IMR-90 (cell line): ENCODE data around the gene SFSWAP. TPM values are rescaled to one million over a fixed set of nuclear protein-coding genes. Genes with fewer than 3 reads are reported as not detected.

ENCODE experiments used
- ATAC-seq: fragments of 200-7000 bp; cut with Tn5 transposase; 2 replicates; pipeline ENCODE4 v1.9.1; 2020; ENCODE audit warnings: low read depth, mild to moderate bottlenecking, moderate library complexity
- BruUV-seq: library from RNA; stranded (reverse); fragments of 400-500 nt; replicated peaks from 2 replicates; lab custom pipeline; 2021; lab: Mats Ljungman, UMichigan
- CTCF ChIA-PET: fragments of 300-600 bp; formaldehyde crosslinking; extraction: SDS; loops from one replicate; lab custom pipeline; 2021; ENCODE audit warnings: antibody characterized with exemption; lab: Yijun Ruan, JAX
- POLR2A ChIA-PET: fragments of 300-600 bp; sonication (Branson Sonifier 250); formaldehyde crosslinking; loops from one replicate; lab custom pipeline; 2022; ENCODE audit warnings: antibody characterized with exemption; ENCODE audit not compliant: unreplicated experiment; lab: Charles Lee
- DNase-seq: peaks from one replicate; pipeline ENCODE4 v3.0.0; 2013
- H2AFZ ChIP-seq: replicated peaks from 2 replicates; pipeline ENCODE3; 2013; ENCODE audit warnings: low read length, mild to moderate bottlenecking; ENCODE audit not compliant: poor library complexity
- H2AK5ac ChIP-seq: 2 replicates; pipeline ENCODE4 v1.6.1; 2013; ENCODE audit warnings: low read depth, low read length, inconsistent platforms
- H2AK9ac ChIP-seq: replicated peaks from 2 replicates; pipeline ENCODE3; 2013; ENCODE audit warnings: mild to moderate bottlenecking, low read depth, low read length, moderate library complexity; ENCODE audit not compliant: poor library complexity
- H2BK120ac ChIP-seq: 2 replicates; pipeline ENCODE4 v1.6.1; 2013; ENCODE audit warnings: low read depth, low read length, inconsistent platforms
- H2BK15ac ChIP-seq: 3 replicates; pipeline ENCODE4 v1.6.1; 2013; ENCODE audit warnings: low read depth, low read length, inconsistent platforms
- H2BK20ac ChIP-seq: 2 replicates; pipeline ENCODE4 v1.6.1; 2013; ENCODE audit warnings: low read depth, mild to moderate bottlenecking, inconsistent platforms, low read length, moderate library complexity
- H2BK5ac ChIP-seq: 2 replicates; pipeline ENCODE4 v1.6.1; 2013; ENCODE audit warnings: mild to moderate bottlenecking, low read depth, low read length, inconsistent platforms; ENCODE audit not compliant: poor library complexity, severe bottlenecking
- H3K14ac ChIP-seq: replicated peaks from 2 replicates; pipeline ENCODE4 v1.6.1; 2013; ENCODE audit warnings: low read depth, low read length, inconsistent platforms
- H3K18ac ChIP-seq: 2 replicates; pipeline ENCODE4 v1.6.1; 2013; ENCODE audit warnings: low read depth, low read length, control low read depth
- H3K23ac ChIP-seq: 2 replicates; pipeline ENCODE4 v1.6.1; 2013; ENCODE audit warnings: low read depth, low read length, inconsistent platforms
- H3K27ac ChIP-seq: 2 replicates; pipeline ENCODE4 v1.5.1; 2013; ENCODE audit warnings: mild to moderate bottlenecking, control low read depth, low read length; ENCODE audit not compliant: insufficient read depth
- H3K27me3 ChIP-seq: 2 replicates; pipeline ENCODE4 v1.6.1; 2013; ENCODE audit warnings: low read length; ENCODE audit not compliant: control insufficient read depth, insufficient read depth
- H3K36me3 ChIP-seq: 2 replicates; pipeline ENCODE4 v1.6.1; 2013; ENCODE audit warnings: low read length, mixed read lengths; ENCODE audit not compliant: control insufficient read depth, insufficient read depth
- H3K4ac ChIP-seq: 2 replicates; pipeline ENCODE4 v1.6.1; 2013; ENCODE audit warnings: low read depth, low read length, inconsistent platforms
- H3K4me1 ChIP-seq: 2 replicates; pipeline ENCODE4 v1.6.1; 2013; ENCODE audit warnings: low read length, mixed read lengths; ENCODE audit not compliant: control insufficient read depth, insufficient read depth
- H3K4me2 ChIP-seq: 2 replicates; pipeline ENCODE4 v1.6.1; 2013; ENCODE audit warnings: low read depth, mild to moderate bottlenecking, control low read depth, low read length, moderate library complexity
- H3K4me3 ChIP-seq: 2 replicates; pipeline ENCODE4 v1.5.1; 2013; ENCODE audit warnings: low read depth, mild to moderate bottlenecking, control low read depth, low read length, moderate library complexity; ENCODE audit not compliant: insufficient read depth
- H3K56ac ChIP-seq: 2 replicates; pipeline ENCODE4 v1.6.1; 2013; ENCODE audit warnings: low read length, inconsistent platforms; ENCODE audit not compliant: insufficient read depth; ENCODE audit errors: extremely low read depth
- H3K79me1 ChIP-seq, 2 experiments: 2 replicates each; pipeline ENCODE4 v1.6.1; 2013; ENCODE audit warnings: low read length in 2 of 2, inconsistent platforms in 1 of 2, low read depth in 1 of 2
- H3K9ac ChIP-seq: 2 replicates; pipeline ENCODE4 v1.6.1; 2013; ENCODE audit warnings: low read depth, low read length, control low read depth
- H3K9me1 ChIP-seq: 2 replicates; pipeline ENCODE4 v1.6.1; 2013; ENCODE audit warnings: low read length, inconsistent platforms; ENCODE audit not compliant: insufficient read depth
- H3K9me3 ChIP-seq: 2 replicates; pipeline ENCODE4 v1.6.1; 2013; ENCODE audit warnings: low read length; ENCODE audit not compliant: control insufficient read depth, insufficient read depth
- H4K20me1 ChIP-seq: 2 replicates; pipeline ENCODE4 v1.6.1; 2013; ENCODE audit warnings: low read length, inconsistent platforms; ENCODE audit not compliant: insufficient read depth
- H4K5ac ChIP-seq: 2 replicates; pipeline ENCODE4 v1.6.1; 2013; ENCODE audit warnings: mild to moderate bottlenecking, low read depth, low read length, control low read depth
- H4K8ac ChIP-seq, 2 experiments: 2 replicates each; pipeline ENCODE4 v1.6.1; 2013; ENCODE audit warnings: low read depth in 2 of 2, low read length in 2 of 2, control low read depth in 1 of 2, inconsistent platforms in 1 of 2
- H4K91ac ChIP-seq: 2 replicates; pipeline ENCODE4 v1.6.1; 2013; ENCODE audit warnings: low read depth, low read length, inconsistent platforms; ENCODE audit not compliant: insufficient read depth
- BHLHE40 ChIP-seq: fragments of 150-350 bp; IDR thresholded peaks from 2 replicates; pipeline ENCODE4 v1.6.1; 2016; ENCODE audit warnings: mild to moderate bottlenecking, low read depth, low read length
- CEBPB ChIP-seq: IDR thresholded peaks from 2 replicates; pipeline ENCODE4 v1.6.1; 2012; ENCODE audit warnings: low read depth, low read length, improper control_type of control experiment
- CHD1 ChIP-seq: IDR thresholded peaks from 2 replicates; pipeline ENCODE4 v1.6.1; 2012; ENCODE audit warnings: low read depth, low read length, improper control_type of control experiment
- FOS ChIP-seq: fragments of 150-350 bp; IDR thresholded peaks from 2 replicates; pipeline ENCODE4 v1.6.1; 2016; ENCODE audit warnings: low read depth, low read length
- MAFK ChIP-seq: IDR thresholded peaks from 2 replicates; pipeline ENCODE4 v1.6.1; 2012; ENCODE audit warnings: low read depth, low read length, improper control_type of control experiment
- MAZ ChIP-seq: IDR thresholded peaks from 2 replicates; pipeline ENCODE4 v1.6.1; 2012; ENCODE audit warnings: low read depth, mild to moderate bottlenecking, low read length, improper control_type of control experiment, moderate library complexity, borderline replicate concordance
- MXI1 ChIP-seq: IDR thresholded peaks from 2 replicates; pipeline ENCODE4 v1.6.1; 2012; ENCODE audit warnings: low read depth, mild to moderate bottlenecking, low read length, moderate library complexity, borderline replicate concordance
- NFE2L2 ChIP-seq: fragments of 150-350 bp; IDR thresholded peaks from 2 replicates; pipeline ENCODE4 v1.6.1; 2016; ENCODE audit warnings: low read depth, mild to moderate bottlenecking, low read length
- POLR2A ChIP-seq: IDR thresholded peaks from 2 replicates; pipeline ENCODE4 v1.6.1; 2012; ENCODE audit warnings: mild to moderate bottlenecking, low read depth, low read length
- RAD21 ChIP-seq: IDR thresholded peaks from 2 replicates; pipeline ENCODE4 v1.6.1; 2012; ENCODE audit warnings: low read length, improper control_type of control experiment
- RCOR1 ChIP-seq: IDR thresholded peaks from 2 replicates; pipeline ENCODE4 v1.6.1; 2012; ENCODE audit warnings: mild to moderate bottlenecking, low read length, improper control_type of control experiment; ENCODE audit not compliant: insufficient replicate concordance
- RFX5 ChIP-seq: IDR thresholded peaks from 2 replicates; pipeline ENCODE4 v1.8.0; 2012; ENCODE audit warnings: low read depth, mild to moderate bottlenecking, low read length, moderate library complexity
- SMC3 ChIP-seq: fragments of 150-350 bp; IDR thresholded peaks from 2 replicates; pipeline ENCODE4 v1.6.1; 2016; ENCODE audit warnings: low read depth, mild to moderate bottlenecking, antibody characterized with exemption, low read length, moderate library complexity
- WGBS, 2 experiments: methylation state at CpG; one replicate each; pipeline versions ENCODE4 v1.1.5 to v1.1.7; 2013; ENCODE audit warnings: missing lambda C conversion rate in 2 of 2; ENCODE audit not compliant: insufficient read length in 1 of 2; ENCODE audit errors: extremely low coverage in 2 of 2; 5-methylcytosine and 5-hydroxymethylcytosine counted together
- dilution Hi-C: fragments of 300-500 bp; cut with HindIII; formaldehyde crosslinking; loops from one replicate; pipeline ENCODE4 v1.14.3; 2018; ENCODE audit warnings: low sequenced_read_pairs; ENCODE audit not compliant: unreplicated experiment
- in situ Hi-C: fragments of 300-500 bp; cut with MboI; formaldehyde crosslinking; loops from 3 replicates; pipeline ENCODE4 v1.14.3; 2019; ENCODE audit warnings: low sequenced_read_pairs, inconsistent platforms, mixed read lengths
- intact Hi-C: fragments of 100-400 bp; cut with micrococcal nuclease; formaldehyde crosslinking; loops from 2 replicates; pipeline ENCODE4 v1.10.0; 2022
- polyA plus RNA-seq, 3 experiments: library from polyadenylated mRNA; depleted of rRNA; stranded (reverse); fragments of >200 nt; gene quantifications; 2 replicates each; pipeline ENCODE4 v1.2.3, GENCODE V29; 2012; ENCODE audit warnings: low replicate concordance in 1 of 3
- total RNA-seq: library from RNA; depleted of rRNA; stranded (reverse); fragments of >200 nt; gene quantifications from 2 replicates; pipeline ENCODE4 v1.2.3, GENCODE V29; 2012
- TF ChIP-seq, protein P1 (sequence below): fragments of 150-350 bp; IDR thresholded peaks from 2 replicates; pipeline ENCODE4 v1.6.1; 2016; ENCODE audit warnings: low read depth, mild to moderate bottlenecking, low read length, moderate library complexity, borderline replicate concordance
- TF ChIP-seq, protein P2 (sequence below): fragments of 150-350 bp; IDR thresholded peaks from 2 replicates; pipeline ENCODE4 v1.6.1; 2017; ENCODE audit warnings: mild to moderate bottlenecking, antibody characterized with exemption, low read length, low read depth
- TF ChIP-seq, protein P3 (sequence below): conservative IDR thresholded peaks from 2 replicates; pipeline ENCODE4 v1.5.1; 2012; ENCODE audit warnings: mild to moderate bottlenecking, low read depth, low read length, improper control_type of control experiment

Gene SFSWAP
- total and polyA plus RNA-seq, 2 of the 4 experiments (the other 2 are of a cell fraction), result 19.7 to 22.4 TPM

DNA sequence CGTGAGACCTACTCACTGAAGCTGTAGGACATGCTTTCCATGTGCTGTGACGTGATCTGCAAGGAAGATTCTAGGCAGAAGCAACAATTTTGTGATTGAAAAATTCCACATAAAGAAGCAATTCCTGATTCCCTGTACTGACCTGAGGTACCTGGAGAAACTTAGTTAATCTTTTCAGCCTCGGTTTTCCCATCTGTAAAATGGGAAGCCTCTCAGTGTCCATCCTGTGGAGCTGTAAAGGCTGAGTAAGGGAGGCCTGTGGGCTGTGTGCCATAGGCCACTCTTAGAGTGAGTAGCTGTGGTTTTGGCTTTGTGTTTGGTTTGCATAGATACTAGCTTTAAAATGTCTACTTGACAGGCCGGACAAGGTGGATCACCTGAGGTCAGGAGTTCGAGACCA, 50.7 kb downstream of the SFSWAP start:
- Histone ChIP-seq H3K23ac (no peak overlapping the region), H3K27me3 (no peaks in the 10 kb centered on the region), H2BK20ac (no peak overlapping the region), H2BK15ac (no peak overlapping the region), H3K4ac (no peak overlapping the region), H2BK5ac (no peak overlapping the region), H2AK9ac (no peak overlapping the region), H3K9ac (no peak overlapping the region), H3K14ac (no peak overlapping the region), H3K56ac (no peak overlapping the region), H3K4me2 (no peak overlapping the region), H3K18ac (no peak overlapping the region), H2AK5ac (no peak overlapping the region), H3K9me3 (no peaks in the 10 kb centered on the region), H2BK120ac (no peak overlapping the region), H4K91ac (no peak overlapping the region), H3K9me1 (no peaks in the 10 kb centered on the region; the same call in 1 of the 2 replicates), H3K27ac (no peak overlapping the region), H3K79me1 (peaks cover 0 to 6% of the 10 kb centered on the region in 2 experiments; a peak in 1 of 4 replicates), H4K5ac (no peak overlapping the region), H2AFZ (no peak overlapping the region), H3K4me3 (no peak overlapping the region), H4K20me1 (no peaks in the 10 kb centered on the region), H3K4me1 (no peaks in the 10 kb centered on the region), H3K36me3 (peaks cover 63% of the 10 kb centered on the region), H4K8ac (no peak overlapping the region)
- ChIA-PET CTCF (no interaction called here), POLR2A (no interaction called here)
- dilution Hi-C loops, result no loop called here
- intact Hi-C loops, result no loop called here
- WGBS, 2 experiments, result 100% methylated on average over 1 of the region's 5 CpGs; no CpG with 5 or more reads in 1 of the 2 experiments
- in situ Hi-C loops, result no loop called here
- DNase-seq (no peak), ATAC-seq (no peak)
- TF ChIP-seq BHLHE40, result no peak
- TF ChIP-seq, protein P1, sequence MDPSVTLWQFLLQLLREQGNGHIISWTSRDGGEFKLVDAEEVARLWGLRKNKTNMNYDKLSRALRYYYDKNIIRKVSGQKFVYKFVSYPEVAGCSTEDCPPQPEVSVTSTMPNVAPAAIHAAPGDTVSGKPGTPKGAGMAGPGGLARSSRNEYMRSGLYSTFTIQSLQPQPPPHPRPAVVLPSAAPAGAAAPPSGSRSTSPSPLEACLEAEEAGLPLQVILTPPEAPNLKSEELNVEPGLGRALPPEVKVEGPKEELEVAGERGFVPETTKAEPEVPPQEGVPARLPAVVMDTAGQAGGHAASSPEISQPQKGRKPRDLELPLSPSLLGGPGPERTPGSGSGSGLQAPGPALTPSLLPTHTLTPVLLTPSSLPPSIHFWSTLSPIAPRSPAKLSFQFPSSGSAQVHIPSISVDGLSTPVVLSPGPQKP, result no peak
- TF ChIP-seq POLR2A, result no peak
- no peak for TF ChIP-seq CHD1
- TF ChIP-seq RAD21, result no peak
- no peak for TF ChIP-seq RCOR1
- TF ChIP-seq, protein P2, sequence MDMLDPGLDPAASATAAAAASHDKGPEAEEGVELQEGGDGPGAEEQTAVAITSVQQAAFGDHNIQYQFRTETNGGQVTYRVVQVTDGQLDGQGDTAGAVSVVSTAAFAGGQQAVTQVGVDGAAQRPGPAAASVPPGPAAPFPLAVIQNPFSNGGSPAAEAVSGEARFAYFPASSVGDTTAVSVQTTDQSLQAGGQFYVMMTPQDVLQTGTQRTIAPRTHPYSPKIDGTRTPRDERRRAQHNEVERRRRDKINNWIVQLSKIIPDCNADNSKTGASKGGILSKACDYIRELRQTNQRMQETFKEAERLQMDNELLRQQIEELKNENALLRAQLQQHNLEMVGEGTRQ, result no peak
- TF ChIP-seq SMC3, result no peak
- TF ChIP-seq FOS, result no peak
- TF ChIP-seq RFX5, result no peak
- TF ChIP-seq MXI1, result no peak
- TF ChIP-seq NFE2L2, result no peak
- TF ChIP-seq MAZ, result no peak
- no peak for TF ChIP-seq MAFK
- TF ChIP-seq, protein P3, sequence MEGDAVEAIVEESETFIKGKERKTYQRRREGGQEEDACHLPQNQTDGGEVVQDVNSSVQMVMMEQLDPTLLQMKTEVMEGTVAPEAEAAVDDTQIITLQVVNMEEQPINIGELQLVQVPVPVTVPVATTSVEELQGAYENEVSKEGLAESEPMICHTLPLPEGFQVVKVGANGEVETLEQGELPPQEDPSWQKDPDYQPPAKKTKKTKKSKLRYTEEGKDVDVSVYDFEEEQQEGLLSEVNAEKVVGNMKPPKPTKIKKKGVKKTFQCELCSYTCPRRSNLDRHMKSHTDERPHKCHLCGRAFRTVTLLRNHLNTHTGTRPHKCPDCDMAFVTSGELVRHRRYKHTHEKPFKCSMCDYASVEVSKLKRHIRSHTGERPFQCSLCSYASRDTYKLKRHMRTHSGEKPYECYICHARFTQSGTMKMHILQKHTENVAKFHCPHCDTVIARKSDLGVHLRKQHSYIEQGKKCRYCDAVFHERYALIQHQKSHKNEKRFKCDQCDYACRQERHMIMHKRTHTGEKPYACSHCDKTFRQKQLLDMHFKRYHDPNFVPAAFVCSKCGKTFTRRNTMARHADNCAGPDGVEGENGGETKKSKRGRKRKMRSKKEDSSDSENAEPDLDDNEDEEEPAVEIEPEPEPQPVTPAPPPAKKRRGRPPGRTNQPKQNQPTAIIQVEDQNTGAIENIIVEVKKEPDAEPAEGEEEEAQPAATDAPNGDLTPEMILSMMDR, result no peak
- TF ChIP-seq CEBPB, result no peak
- BruUV-seq, result no TSS peak
